Upper lobe of left lung (tissue), 4 donors: ENCODE results near the gene GTF2A1L.

Experiments used
- POLR2A ChIP-seq, 4 donors: fragments of 450-650 bp; IDR thresholded peaks; one replicate each; pipeline ENCODE4 v1.5.1; 2016 to 2017; ENCODE audit warnings: antibody characterized with exemption in 4 of 4, mild to moderate bottlenecking in 2 of 4
- TF ChIP-seq, protein P1 (sequence below), 6 experiments: fragments of 450-650 bp in 4 of 6; fragments of 200-600 bp in 2 of 6; sonication (generic) in 2 of 6; IDR thresholded peaks; one replicate each; pipeline ENCODE4 v1.5.1; 2016 to 2019; ENCODE audit warnings: antibody characterized with exemption in 6 of 6

DNA sequence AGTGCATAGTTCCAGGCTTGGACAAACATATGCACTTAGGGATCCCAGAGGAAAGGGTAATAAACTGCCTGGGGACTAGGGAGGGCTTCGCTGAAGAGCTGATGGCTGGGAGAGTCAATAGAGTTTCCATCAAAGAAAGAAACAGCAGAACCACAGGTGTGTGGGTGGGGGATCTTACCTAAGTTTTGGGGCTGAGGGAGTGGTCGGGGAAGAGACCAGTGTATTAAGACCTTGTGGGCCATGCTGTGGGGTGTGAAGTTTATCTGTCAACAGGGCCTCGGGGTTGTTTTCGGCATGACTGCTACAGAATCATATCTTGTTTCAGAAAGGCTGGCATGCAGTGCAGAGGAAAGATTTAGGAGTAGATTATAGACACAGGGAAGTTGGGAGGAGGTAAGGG is 31.2 kb upstream of the GTF2A1L start:
- TF ChIP-seq, protein P1, sequence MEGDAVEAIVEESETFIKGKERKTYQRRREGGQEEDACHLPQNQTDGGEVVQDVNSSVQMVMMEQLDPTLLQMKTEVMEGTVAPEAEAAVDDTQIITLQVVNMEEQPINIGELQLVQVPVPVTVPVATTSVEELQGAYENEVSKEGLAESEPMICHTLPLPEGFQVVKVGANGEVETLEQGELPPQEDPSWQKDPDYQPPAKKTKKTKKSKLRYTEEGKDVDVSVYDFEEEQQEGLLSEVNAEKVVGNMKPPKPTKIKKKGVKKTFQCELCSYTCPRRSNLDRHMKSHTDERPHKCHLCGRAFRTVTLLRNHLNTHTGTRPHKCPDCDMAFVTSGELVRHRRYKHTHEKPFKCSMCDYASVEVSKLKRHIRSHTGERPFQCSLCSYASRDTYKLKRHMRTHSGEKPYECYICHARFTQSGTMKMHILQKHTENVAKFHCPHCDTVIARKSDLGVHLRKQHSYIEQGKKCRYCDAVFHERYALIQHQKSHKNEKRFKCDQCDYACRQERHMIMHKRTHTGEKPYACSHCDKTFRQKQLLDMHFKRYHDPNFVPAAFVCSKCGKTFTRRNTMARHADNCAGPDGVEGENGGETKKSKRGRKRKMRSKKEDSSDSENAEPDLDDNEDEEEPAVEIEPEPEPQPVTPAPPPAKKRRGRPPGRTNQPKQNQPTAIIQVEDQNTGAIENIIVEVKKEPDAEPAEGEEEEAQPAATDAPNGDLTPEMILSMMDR (IDR thresholded peaks at IDR 0.05): no peak
- TF ChIP-seq POLR2A (IDR thresholded peaks at IDR 0.05): no peak
